Stimulated activated CD4-positive, alpha-beta T cell treated with anti-CD3 and anti-CD28 coated beads, Interleukin-4, amount 100 ng/mL, for 48 hours (primary cell): ENCODE measurements around the gene NEURL3.

Experiments used
- DNase-seq, 2 donors: peaks; one replicate each; pipeline ENCODE4 v3.0.0-alpha.2; 2020; ENCODE audit warnings: low read depth in 2 of 2

NEURL3 gene

GRCh38 chr2:96539215-96539920, 34.2 kb upstream of the NEURL3 start:
- no peak for DNase-seq

- DNase-seq = peak; percentile 84 to 89
These were observed 33.5 kb upstream of the NEURL3 start for GRCh38 chr2:96538487-96539214.

DNA sequence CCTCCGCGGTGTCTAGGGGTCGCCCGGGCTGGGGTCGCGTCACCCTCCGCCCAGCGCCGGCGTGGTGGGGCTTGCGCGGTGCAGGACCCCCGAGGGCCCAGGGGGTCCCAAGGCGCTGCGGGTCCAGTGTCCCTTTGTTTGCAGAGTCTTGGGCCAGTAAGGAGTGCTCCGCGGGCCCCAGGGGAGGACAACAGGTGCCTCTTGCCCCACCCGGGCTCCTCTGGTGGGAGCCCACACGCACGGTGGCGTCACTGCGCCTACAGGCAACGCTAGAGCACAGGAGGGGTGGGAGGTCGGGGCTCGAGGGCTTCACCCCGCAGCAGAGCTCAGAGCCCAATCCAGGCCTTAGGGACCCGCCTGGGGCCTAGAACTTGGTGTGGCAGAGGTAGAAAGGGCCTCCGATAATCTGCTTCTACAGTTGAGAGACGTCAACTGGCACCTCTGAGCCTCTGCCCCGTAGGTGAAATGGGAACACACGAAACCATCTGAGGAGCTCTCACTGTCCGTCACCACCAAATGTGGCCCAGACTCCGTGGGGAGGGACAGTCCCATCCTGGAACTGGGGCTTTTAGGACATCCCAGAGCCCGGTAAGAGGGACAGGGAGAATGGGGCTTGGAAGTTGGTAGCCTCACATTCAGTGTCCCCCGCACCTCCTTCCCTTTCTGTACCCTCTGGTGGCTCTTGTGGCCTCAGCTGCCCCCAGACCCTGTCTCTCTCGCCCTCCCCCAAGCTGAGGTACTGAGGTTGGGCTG, 32.8 kb upstream of the NEURL3 start:
- DNase-seq = no peak

DNA sequence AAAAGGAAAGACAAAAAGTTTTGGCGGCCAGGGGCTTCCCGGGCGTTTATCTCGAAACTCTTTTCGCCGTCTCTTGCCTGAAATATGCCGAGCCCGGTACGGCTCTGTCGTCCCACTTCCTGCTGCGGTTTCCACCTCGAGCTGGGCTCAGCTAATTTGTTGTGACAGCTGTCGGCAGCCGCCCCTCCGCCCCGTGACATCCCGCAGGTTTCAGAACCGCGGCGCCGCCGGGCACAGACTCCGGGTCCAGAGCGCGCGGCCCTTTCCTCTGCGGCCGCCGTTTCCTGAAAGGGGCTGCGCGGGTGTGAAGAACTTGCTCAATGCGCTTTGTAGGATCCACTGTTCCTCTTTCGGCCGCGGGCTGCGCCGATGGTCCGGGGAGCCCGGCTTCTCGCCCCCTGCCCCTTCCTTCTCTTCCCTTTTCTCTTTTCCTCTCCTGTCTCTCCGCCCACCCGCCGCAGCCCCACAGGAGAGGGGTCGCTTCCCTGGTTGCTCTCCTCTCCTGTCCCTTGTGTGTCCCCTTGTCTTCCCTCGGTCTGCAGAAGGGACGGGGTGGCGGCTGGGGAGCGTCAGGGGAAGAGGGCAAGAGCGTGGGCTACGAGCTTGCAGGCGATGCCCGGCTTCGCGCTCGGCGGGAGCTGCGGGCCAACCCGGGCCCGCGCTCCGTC, 32.0 kb upstream of the NEURL3 start:
- peak; percentile 69 to 83 for DNase-seq

DNA sequence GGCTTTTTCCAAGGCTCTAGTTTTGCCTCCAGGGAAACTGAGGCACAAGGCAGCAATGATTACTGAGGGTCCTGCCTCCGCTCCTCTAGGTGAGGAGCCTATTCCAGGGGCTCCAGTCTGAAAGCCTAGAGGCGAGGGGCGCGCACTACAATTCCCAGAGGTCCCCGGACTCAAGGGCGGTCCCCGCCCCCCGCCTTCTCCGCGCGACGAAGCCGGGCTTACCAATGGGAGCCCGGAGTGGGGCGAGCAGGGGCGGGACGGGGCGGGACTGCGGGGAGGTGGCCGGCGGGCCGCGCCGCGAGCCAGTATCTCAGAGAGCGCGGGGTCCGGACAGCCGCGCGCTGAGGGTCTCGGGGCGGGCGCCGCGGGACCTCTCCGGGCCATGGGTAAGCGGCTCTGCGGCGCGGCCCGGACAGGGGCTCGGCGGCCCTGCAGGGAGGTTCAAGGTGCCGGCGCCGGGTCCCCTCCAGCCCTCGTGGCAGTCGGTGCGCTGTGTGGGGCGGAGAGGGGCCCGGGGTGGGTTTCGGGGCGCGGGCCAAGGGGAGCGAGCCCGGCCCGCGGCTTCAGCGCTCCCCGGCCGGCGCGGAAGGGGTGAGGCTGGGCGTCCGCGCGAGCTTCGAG, 31.4 kb upstream of the NEURL3 start, which contains the start of gene ARID5A:
Gene ARID5A, plus strand, starts transcription at position 308 of the 621 bp plus-strand sequence. Its CDS starts 75 bp downstream, at position 383.
- DNase-seq = peak; percentile 94 to 95

- no peak for DNase-seq
These were observed 30.2 kb upstream of the NEURL3 start for GRCh38 chr2:96535331-96535730.

GRCh38 chr2:96534701-96535181, 29.6 kb upstream of the NEURL3 start:
- DNase-seq = no peak

DNA sequence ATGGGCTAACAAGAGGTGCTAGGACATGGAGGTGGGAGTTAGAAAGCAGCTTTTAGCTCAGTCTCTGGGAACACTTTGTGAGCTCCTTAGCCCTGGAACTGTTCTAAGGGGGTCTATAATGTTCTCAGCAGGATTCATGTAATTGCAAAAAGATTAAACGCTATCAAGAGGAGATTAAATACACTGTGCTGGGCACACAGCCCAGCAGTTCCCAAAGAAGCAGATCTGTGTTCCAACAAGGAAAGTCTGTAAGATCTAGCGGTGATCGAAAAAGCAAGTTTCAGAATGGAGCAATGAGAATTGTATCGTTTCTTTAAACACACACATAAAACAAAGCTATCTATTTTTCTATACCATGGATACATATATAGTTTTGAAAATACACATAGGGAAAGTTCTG, 29.0 kb upstream of the NEURL3 start:
- no peak for DNase-seq

- no peak for DNase-seq
These were observed 28.3 kb upstream of the NEURL3 start for GRCh38 chr2:96533292-96534073.

DNA sequence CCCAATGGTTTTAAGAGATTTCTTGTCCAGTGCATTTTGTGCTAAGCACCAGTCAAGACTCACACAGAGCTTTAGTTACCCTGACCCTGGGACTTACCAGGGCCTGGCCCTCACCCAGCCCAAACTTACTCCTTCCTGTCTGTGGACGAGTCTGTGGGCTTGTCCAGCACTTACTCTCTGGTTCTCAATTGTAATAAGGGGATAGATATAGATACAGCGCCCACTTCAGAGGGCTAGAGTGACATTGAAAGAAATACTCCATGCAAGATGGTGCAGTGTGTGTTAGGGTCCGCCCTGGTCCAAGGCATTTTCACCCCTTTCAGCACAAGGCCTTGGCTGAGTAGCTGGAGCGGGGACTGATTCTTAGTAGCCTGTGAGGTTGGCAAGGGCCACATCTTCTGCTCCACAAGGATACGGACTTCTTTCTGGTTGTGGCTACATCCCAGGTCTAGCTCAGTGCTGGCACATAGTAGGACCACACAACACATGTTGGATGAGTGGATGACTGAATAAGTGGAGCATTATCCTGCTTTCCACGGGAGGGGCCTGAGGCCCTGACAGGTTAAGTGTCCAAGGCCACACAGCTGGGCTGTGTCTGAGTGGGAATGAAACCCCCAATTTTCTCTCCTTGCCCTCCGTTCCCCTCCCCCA, 27.6 kb upstream of the NEURL3 start:
- no peak for DNase-seq

DNA sequence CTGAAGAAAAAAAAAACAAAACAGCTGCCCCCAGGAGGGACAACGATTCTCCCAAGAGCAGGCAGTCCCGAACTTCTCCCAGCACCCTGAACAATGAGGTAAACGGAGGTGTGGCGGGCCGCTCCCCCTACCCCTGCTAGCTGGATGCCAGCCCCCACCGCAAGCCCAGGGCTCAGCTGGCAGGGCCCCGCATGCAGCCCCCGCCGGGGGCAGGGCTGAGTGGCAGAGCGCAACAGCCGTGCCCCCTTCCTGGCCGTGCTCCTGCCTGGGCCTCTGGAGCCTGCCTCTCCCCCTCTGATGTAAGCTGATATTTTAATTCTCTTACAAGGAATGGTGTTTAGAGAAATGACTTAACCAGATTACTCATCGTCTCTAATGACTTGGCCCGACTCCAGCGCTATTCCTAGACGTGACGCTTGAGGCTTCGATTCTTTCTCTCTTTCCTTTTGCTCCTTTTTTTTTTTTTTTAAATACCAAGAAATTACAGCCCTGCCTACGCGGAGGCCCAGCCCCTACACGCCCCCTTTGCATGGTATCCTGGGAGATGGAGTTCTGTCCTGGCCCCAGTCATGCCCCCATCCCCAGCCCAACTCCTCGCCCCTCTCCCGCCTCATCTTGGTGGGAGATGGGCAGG, 26.8 kb upstream of the NEURL3 start:
- DNase-seq = peak; percentile 82 to 86

DNA sequence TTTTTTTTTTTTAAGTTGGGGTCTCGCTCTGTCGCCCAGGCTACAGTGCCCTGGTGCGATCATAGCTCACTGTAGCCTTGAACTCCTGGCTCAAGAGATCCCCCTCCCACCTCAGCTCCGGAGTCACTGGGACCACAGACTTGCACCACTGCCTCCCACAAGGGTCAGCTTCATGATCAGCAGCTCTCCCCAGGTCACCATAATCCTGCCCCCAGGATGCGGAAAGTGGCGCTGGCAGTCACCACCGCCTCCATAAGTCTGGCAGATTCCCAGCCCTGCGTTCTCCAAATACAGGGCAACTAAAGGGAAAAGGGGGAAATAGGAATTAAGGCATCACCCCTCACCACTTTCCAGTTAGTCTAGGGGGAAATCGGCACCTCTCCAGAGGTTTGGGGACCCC, 26.2 kb upstream of the NEURL3 start:
- no peak for DNase-seq

DNA sequence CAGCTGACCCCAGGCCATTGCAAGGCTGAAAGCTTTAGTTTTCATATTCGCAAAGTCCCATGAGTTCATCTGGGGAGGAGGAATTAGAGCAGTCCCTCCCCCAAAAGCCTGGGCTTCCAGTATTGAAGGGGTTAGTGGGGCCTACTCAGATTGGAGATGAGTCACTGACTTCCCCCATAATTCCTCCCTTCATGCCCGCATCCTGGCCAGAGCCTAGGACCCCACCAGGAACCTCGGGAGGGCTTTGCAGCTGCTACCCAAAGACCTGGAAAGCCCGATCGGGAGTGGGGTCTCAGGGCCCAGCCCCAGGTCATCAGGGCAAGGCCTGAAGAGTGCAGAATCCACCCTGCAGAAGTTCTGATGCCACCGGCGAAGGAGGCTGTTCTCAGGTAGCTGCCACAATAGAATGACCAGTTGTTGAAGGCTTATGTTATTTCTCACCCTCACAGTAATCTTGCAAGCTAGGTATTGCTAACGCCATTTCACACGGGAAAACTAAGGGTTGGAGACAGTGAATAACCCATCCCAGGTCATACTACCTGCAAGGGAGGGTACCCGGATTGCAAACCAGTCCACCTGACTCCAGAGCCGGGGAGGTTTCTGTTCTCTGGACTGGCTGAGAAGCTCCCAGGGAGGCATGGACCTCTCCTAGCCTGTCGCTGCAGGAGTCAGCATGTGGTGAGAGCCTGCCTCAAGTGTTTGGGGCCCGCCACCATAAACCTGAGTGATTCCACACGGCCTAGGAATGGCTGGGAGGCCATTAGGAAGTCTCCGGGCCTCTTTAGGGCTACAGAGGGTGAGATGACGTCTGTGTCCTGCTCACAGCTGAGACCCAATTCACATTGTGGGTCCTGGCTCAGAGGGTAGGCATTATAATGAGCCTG, 25.6 kb upstream of the NEURL3 start:
- DNase-seq = no peak

DNA sequence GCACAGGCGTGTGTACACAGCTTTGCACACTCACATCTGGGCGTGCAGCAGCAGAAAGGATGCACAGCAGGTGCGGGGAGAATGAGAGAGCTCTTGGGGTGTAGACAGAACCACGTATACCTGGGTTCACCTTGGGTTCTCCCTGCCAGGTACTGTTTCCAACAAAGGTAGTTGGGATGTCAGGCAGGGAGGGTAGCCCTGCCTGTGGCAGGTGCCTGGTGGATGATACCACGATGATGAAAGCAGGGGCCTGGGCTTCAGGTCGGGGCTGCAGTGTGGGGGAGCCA, 24.9 kb upstream of the NEURL3 start:
- no peak for DNase-seq

DNA sequence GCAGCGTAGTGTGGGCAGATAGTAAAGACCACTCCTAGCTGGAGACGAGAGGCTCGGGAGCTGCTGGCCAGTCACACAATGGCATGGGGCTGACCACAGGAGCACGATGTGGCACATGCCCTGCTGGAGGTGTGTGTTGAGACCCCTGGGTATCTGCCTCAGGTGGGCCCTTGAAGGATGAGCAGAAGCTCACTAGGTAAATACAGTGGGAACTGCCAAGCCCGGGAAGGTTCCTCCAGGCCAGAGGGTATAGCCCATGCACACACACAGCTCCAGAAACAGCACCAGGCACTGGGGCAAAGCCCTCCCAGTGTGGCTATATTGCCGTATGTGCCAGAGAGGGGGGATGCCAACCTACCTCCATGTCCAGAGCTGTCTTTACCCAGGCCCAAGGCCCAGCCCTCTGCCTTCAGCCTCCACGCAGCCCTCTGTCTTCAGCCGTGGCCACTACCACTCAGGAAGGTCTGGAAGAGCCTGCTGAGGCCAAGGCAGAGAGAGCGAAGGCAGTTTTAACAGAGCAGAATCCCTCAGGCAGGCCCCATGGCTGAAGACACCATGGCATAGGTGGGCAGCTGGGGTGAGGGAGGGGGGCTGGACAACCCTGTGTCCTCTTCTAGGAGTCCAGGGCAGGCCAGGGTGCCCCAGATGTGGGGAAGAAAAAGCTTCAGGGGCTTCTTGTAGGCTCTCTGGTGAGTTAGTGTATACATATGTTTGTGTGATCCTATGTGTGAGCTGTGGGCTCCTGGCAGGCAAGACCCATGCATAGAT, 24.4 kb upstream of the NEURL3 start:
- no peak for DNase-seq

DNA sequence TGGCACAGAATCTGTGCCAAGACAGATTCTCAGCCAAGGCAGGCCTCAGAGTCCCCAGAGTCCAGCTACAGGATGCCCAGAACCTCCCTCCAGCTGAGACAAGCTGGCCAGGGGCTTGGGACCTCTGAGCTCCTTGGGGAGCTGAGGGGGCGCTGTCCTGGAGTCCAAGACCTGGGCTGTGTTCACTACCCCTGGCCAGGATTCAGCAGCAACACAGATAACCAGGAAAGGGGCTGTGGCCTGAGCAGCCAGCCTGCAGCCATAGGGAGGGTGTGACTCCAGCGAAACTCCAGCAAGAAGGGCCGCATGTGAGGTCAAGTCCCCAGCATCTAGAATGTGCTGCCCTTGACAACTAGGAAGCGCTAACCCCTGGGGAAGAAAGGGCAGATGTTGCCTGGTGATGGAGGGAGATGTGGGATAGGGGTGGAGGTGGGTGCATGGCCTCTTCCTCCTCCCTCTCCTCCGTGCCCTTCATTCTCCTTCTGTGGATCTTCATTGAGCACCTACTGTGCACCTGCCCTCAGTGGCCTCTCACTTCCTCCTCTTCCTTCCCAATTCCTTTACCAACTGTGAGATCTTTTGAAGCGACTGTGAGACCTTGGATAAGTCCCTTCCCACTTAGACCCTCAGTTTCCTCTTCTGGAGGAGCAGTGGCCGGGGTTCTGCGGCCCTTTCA, 23.7 kb upstream of the NEURL3 start:
- DNase-seq = no peak

GRCh38 chr2:96528006-96528699, 23.0 kb upstream of the NEURL3 start:
- DNase-seq = peak; percentile 66 to 80
